PFSK-1 (cell line): ENCODE measurements around the gene CDCA8.

Source experiments
- FOXP2 ChIP-seq: optimal IDR thresholded peaks from 2 replicates; pipeline ENCODE3; 2011; ENCODE audit warnings: borderline replicate concordance, control low read depth, inconsistent platforms; ENCODE audit not compliant: insufficient read depth; ENCODE audit errors: extremely low read length, extremely low read depth
- POLR2AphosphoS5 ChIP-seq: IDR thresholded peaks from 2 replicates; pipeline ENCODE4 v1.6.1; 2012; ENCODE audit warnings: low read depth, mild to moderate bottlenecking, control low read depth, low read length, moderate library complexity
- REST ChIP-seq, 2 experiments: IDR thresholded peaks; 2 replicates each; pipeline versions ENCODE4 v1.6.1 to v1.8.0; 2011 to 2012; ENCODE audit warnings: low read depth in 2 of 2, low read length in 2 of 2, control low read depth in 1 of 2, inconsistent platforms in 1 of 2, mild to moderate bottlenecking in 1 of 2, moderate library complexity in 1 of 2; ENCODE audit not compliant: insufficient read depth in 1 of 2
- SIN3A ChIP-seq: IDR thresholded peaks from 2 replicates; pipeline ENCODE4 v1.6.1; 2012; ENCODE audit warnings: mild to moderate bottlenecking, low read length, moderate library complexity, borderline replicate concordance; ENCODE audit not compliant: insufficient read depth
- TAF1 ChIP-seq: IDR thresholded peaks from 2 replicates; pipeline ENCODE4 v1.6.1; 2012; ENCODE audit warnings: low read length, control low read depth, borderline replicate concordance; ENCODE audit not compliant: insufficient read depth

The CDCA8 gene

GRCh38 chr1:37753473-37754321, 61.4 kb downstream of the CDCA8 start:
- TF ChIP-seq FOXP2, result no peak
- no peak for TF ChIP-seq REST (IDR thresholded peaks at IDR 0.05; ENCODE audit: insufficient read depth in 1 of 2, low read depth in 2 of 2, low read length in 2 of 2)
- no peak for TF ChIP-seq TAF1
- TF ChIP-seq SIN3A, result no peak
- no peak for TF ChIP-seq POLR2AphosphoS5

- TF ChIP-seq REST (IDR thresholded peaks at IDR 0.05; ENCODE audit: insufficient read depth in 1 of 2, low read depth in 2 of 2, low read length in 2 of 2) (no peak), SIN3A (no peak), POLR2AphosphoS5 (no peak), FOXP2 (no peak)
Measured at GRCh38 chr1:37755290-37755689, 63.0 kb downstream of the CDCA8 start.

DNA sequence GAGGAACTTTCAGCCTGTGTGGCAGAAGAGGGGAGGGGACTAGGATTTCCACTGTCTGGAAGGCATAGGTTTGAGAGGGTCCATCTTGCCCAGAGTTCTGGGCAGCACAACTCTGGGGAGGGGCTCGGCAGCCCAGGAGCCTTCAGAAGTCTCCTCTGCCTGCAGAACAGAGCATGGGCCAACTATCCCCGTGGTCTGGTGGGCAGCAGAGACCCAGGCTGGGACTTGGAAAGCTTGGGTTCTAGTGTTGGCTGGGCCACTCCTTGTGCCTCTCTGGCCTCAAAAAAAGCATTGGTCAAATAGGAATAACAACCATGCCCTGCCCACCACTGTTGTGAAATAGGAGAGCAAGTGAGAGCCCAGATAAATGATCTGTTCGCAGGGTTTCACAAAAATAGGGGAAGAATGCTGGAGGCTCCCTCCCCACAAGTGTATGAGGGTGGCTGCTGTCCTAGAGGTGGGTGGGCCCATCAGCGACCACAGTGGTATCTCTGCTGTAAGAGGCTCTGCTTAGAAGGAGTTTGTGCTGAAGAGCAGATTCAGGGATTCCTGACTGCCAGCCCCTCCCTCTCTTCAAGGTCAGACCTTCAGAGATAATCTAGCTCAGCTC, 63.7 kb downstream of the CDCA8 start:
- TF ChIP-seq FOXP2 (no peak), POLR2AphosphoS5 (no peak), SIN3A (no peak), REST (IDR thresholded peaks at IDR 0.05; ENCODE audit: insufficient read depth in 1 of 2, low read depth in 2 of 2, low read length in 2 of 2) (no peak), TAF1 (no peak)
